GM20000 (cell line): ENCODE data around the gene WDFY3.

ENCODE experiments used
- DNase-seq: peaks from one replicate; pipeline ENCODE4 v3.0.0; 2012; ENCODE audit warnings: low spot score
- CTCF ChIP-seq: IDR thresholded peaks from 2 replicates; pipeline ENCODE4 v1.5.1; 2012; ENCODE audit warnings: mild to moderate bottlenecking, control low read depth; ENCODE audit errors: extremely low read depth, missing control alignments

WDFY3 gene

GRCh38 chr4:84895283-84895682 is 71.2 kb downstream of the WDFY3 start:
- TF ChIP-seq CTCF, result no peak
- no peak for DNase-seq

GRCh38 chr4:84894621-84895020 is 71.9 kb downstream of the WDFY3 start:
- no peak for TF ChIP-seq CTCF
- DNase-seq, result no peak

- no peak for TF ChIP-seq CTCF
- DNase-seq, result no peak
These were observed 73.5 kb downstream of the WDFY3 start for GRCh38 chr4:84892950-84893349.

- no peak for TF ChIP-seq CTCF
- DNase-seq, result no peak
These were observed 78.7 kb downstream of the WDFY3 start for GRCh38 chr4:84887824-84888223.

- no peak for DNase-seq
- TF ChIP-seq CTCF, result no peak
These were observed 86.8 kb downstream of the WDFY3 start for GRCh38 chr4:84879651-84880200.

- DNase-seq, result no peak
These were observed 87.9 kb downstream of the WDFY3 start for GRCh38 chr4:84878546-84878945.

GRCh38 chr4:84878090-84878489 is 88.4 kb downstream of the WDFY3 start:
- TF ChIP-seq CTCF, result no peak
- no peak for DNase-seq

More at GRCh38 chr4:84878546-84878945, 87.9 kb downstream of the WDFY3 start:
- no peak for TF ChIP-seq CTCF
